Endothelial cell of umbilical vein (primary cell): ENCODE measurements around the gene TCEAL4. TPM values are rescaled to one million over a fixed set of nuclear protein-coding genes. Genes with fewer than 3 reads are reported as not detected.

ENCODE experiments used
- BruUV-seq: library from RNA; stranded (reverse); fragments of 400-500 nt; replicated peaks from 2 replicates; lab custom pipeline; 2021; lab: Mats Ljungman, UMichigan
- CTCF ChIA-PET: fragments of 300-600, 350-600 bp; sonication (Branson Sonifier 250); formaldehyde crosslinking; loops from one replicate; lab custom pipeline; 2021; ENCODE audit warnings: antibody characterized with exemption, inconsistent platforms; lab: Charles Lee
- POLR2A ChIA-PET: fragments of 300-600, 350-600 bp; sonication (Branson Sonifier 250); formaldehyde crosslinking; loops from one replicate; lab custom pipeline; 2021; ENCODE audit warnings: antibody characterized with exemption, inconsistent platforms; lab: Charles Lee
- DNase-seq: peaks from one replicate; pipeline ENCODE4 v3.0.0-alpha.2; 2011; ENCODE audit warnings: low read depth, low spot score
- FAIRE-seq: peaks from 2 replicates; lab custom pipeline; 2011; peaks lifted over from hg19 to GRCh38; lab: Jason Lieb, UNC
- H2AFZ ChIP-seq: 2 replicates; pipeline ENCODE4 v1.6.0; 2012; ENCODE audit warnings: low read depth, low read length, control low read depth, inconsistent platforms
- H3K27ac ChIP-seq: 2 replicates; pipeline ENCODE4 v1.5.1; 2011; ENCODE audit warnings: low read depth, mild to moderate bottlenecking, control low read depth, low read length, moderate library complexity; ENCODE audit not compliant: insufficient read depth
- H3K27me3 ChIP-seq, 2 experiments: 2 replicates each; pipeline versions ENCODE4 v1.6.0 to v1.6.1; 2011; ENCODE audit warnings: low read length in 2 of 2, mixed read lengths in 1 of 2; ENCODE audit not compliant: control insufficient read depth in 2 of 2, insufficient read depth in 2 of 2
- H3K36me3 ChIP-seq, 2 experiments: 2 replicates in 1 of 2; 3 replicates in 1 of 2; pipeline ENCODE4 v1.5.1; 2011; ENCODE audit warnings: low read length in 2 of 2, mild to moderate bottlenecking in 1 of 2, moderate library complexity in 1 of 2; ENCODE audit not compliant: control insufficient read depth in 2 of 2, insufficient read depth in 2 of 2; ENCODE audit errors: extremely low read depth in 1 of 2
- H3K4me1 ChIP-seq: 3 replicates; pipeline ENCODE4 v1.5.1; 2011; ENCODE audit warnings: mild to moderate bottlenecking, low read length; ENCODE audit not compliant: control insufficient read depth, insufficient read depth; ENCODE audit errors: extremely low read depth
- H3K4me2 ChIP-seq: 2 replicates; pipeline ENCODE4 v1.6.1; 2011; ENCODE audit warnings: low read length, control low read depth, mixed read lengths; ENCODE audit not compliant: insufficient read depth
- H3K4me3 ChIP-seq, 3 experiments: fragments of 200-600 bp in 1 of 3; sonication (generic), shearing (Covaris generic) in 1 of 3; replicated peaks in 1 of 3; 2 replicates each; pipeline ENCODE4 v1.5.1; 2011 to 2016; ENCODE audit warnings: control low read depth in 3 of 3, low read length in 3 of 3, mild to moderate bottlenecking in 2 of 3, inconsistent platforms in 1 of 3, low read depth in 1 of 3, moderate library complexity in 1 of 3; ENCODE audit not compliant: insufficient read depth in 1 of 3
- H3K79me2 ChIP-seq: 2 replicates; pipeline ENCODE4 v1.6.0; 2012; ENCODE audit warnings: low read length, inconsistent platforms; ENCODE audit not compliant: control insufficient read depth, insufficient read depth
- H3K9ac ChIP-seq: replicated peaks from 2 replicates; pipeline ENCODE3; 2011; ENCODE audit warnings: low read length, control low read depth; ENCODE audit not compliant: insufficient read depth; ENCODE audit errors: extremely low read depth
- H3K9me1 ChIP-seq: replicated peaks from 3 replicates; pipeline ENCODE4 v1.6.0; 2011; ENCODE audit warnings: mild to moderate bottlenecking, low read length; ENCODE audit not compliant: control insufficient read depth, insufficient read depth; ENCODE audit errors: extremely low read depth
- H3K9me3 ChIP-seq: replicated peaks from 2 replicates; pipeline ENCODE4 v1.5.1; 2012; ENCODE audit warnings: low read length, inconsistent platforms; ENCODE audit not compliant: control insufficient read depth, insufficient read depth
- H4K20me1 ChIP-seq: replicated peaks from 2 replicates; pipeline ENCODE3; 2011; ENCODE audit warnings: mild to moderate bottlenecking, low read length; ENCODE audit not compliant: control insufficient read depth, insufficient read depth; ENCODE audit errors: extremely low read depth
- CTCF ChIP-seq, 2 donors: IDR thresholded peaks; 1 replicate in 1 of 2; 2 replicates in 1 of 2; pipeline ENCODE4 v1.5.1; 2011; ENCODE audit warnings: low read length in 2 of 2, mild to moderate bottlenecking in 2 of 2, moderate library complexity in 2 of 2, control low read depth in 1 of 2, inconsistent platforms in 1 of 2, low read depth in 1 of 2; ENCODE audit not compliant: insufficient read depth in 1 of 2; ENCODE audit errors: extremely low read depth in 1 of 2
- EZH2 ChIP-seq: IDR thresholded peaks from 2 replicates; pipeline ENCODE4 v1.6.1; 2012; ENCODE audit warnings: borderline replicate concordance, low read depth, mild to moderate bottlenecking, moderate library complexity, low read length, inconsistent platforms; ENCODE audit not compliant: severe bottlenecking
- FOS ChIP-seq: IDR thresholded peaks from 2 replicates; pipeline ENCODE4 v1.6.1; 2011; ENCODE audit warnings: mild to moderate bottlenecking, low read length, moderate library complexity, borderline replicate concordance; ENCODE audit not compliant: insufficient read depth
- GATA2 ChIP-seq: IDR thresholded peaks from 2 replicates; pipeline ENCODE4 v1.7.0; 2011; ENCODE audit warnings: low read depth, mild to moderate bottlenecking, moderate library complexity, mixed read lengths, low read length; ENCODE audit not compliant: insufficient read length, insufficient read depth
- JUN ChIP-seq: IDR thresholded peaks from 2 replicates; pipeline ENCODE4 v1.6.1; 2011; ENCODE audit warnings: borderline replicate concordance, low read depth; ENCODE audit not compliant: insufficient read length, insufficient read depth
- MAX ChIP-seq: IDR thresholded peaks from 2 replicates; pipeline ENCODE4 v1.6.1; 2011; ENCODE audit not compliant: insufficient read depth, insufficient read length
- MYC ChIP-seq: IDR thresholded peaks from one replicate; pipeline ENCODE4 v1.6.1; 2011; ENCODE audit warnings: mild to moderate bottlenecking, low read depth, low read length
- POLR2A ChIP-seq: IDR thresholded peaks from 2 replicates; pipeline ENCODE4 v1.6.1; 2012; ENCODE audit warnings: low read depth, mild to moderate bottlenecking, control low read depth, low read length
- POLR2AphosphoS5 ChIP-seq: IDR thresholded peaks from 2 replicates; pipeline ENCODE4 v1.6.1; 2012; ENCODE audit warnings: low read depth, mild to moderate bottlenecking, control low read depth, low read length, moderate library complexity; ENCODE audit not compliant: insufficient read depth
- dilution Hi-C: fragments of 300-500 bp; cut with MboI; formaldehyde crosslinking; loops from one replicate; pipeline ENCODE4 v1.15.0; 2019; ENCODE audit warnings: low sequenced_read_pairs; ENCODE audit not compliant: extremely low pct_ligation_motif_present
- intact Hi-C: fragments of 100-400 bp; cut with micrococcal nuclease; formaldehyde crosslinking; loops from one replicate; pipeline ENCODE4 v1.10.0; 2022
- polyA plus RNA-seq, 4 experiments: library from polyadenylated mRNA; depleted of rRNA in 3 of 4; stranded (reverse) in 3 of 4; unstranded in 1 of 4; fragments of >200 nt; gene quantifications; 2 replicates each; pipeline versions ENCODE4 v1.2.1 to v1.2.3, GENCODE V29; 2011 to 2012; ENCODE audit warnings: missing spikeins in 1 of 4
- total RNA-seq: library from RNA; stranded (reverse); gene quantifications from 2 replicates; pipeline ENCODE4 v1.2.3, GENCODE V29; 2021

Gene TCEAL4
- total and polyA plus RNA-seq, 2 donors (not counting 3 experiments of a cell fraction or from before 2014, with no cell fraction given) = 16.9 to 74.6 TPM

GRCh38 chrX:103540145-103540544, 45.2 kb upstream of the TCEAL4 start:
- Histone ChIP-seq H3K36me3 (no peaks in the 10 kb centered on the region), H3K4me3 (no peak overlapping the region), H3K27me3 (no peaks in the 10 kb centered on the region), H3K4me1 (no peaks in the 10 kb centered on the region), H2AFZ (no peak overlapping the region), H3K79me2 (no peaks in the 10 kb centered on the region), H4K20me1 (no peaks in the 10 kb centered on the region), H3K9me1 (no peaks in the 10 kb centered on the region), H3K9me3 (no peaks in the 10 kb centered on the region), H3K4me2 (no peak overlapping the region), H3K9ac (no peak overlapping the region), H3K27ac (no peak overlapping the region)
- no TSS peak for BruUV-seq
- dilution Hi-C loops (no loop called here), intact Hi-C loops (no loop called here)
- no peak for FAIRE-seq
- TF ChIP-seq MAX = no peak
- TF ChIP-seq POLR2A = no peak
- TF ChIP-seq FOS = peak; percentile 24
- TF ChIP-seq GATA2 = no peak
- TF ChIP-seq POLR2AphosphoS5 = no peak
- ChIA-PET POLR2A (no interaction called here), CTCF (interaction anchor here (1.8 kb wide), 1 partner anchor 90 kb away, joined by 6 read pairs; no protein-coding TSS in a partner anchor)
- no peak for DNase-seq

- Histone ChIP-seq H3K9ac (no peak overlapping the region), H3K27me3 (no peaks in the 10 kb centered on the region), H4K20me1 (no peaks in the 10 kb centered on the region), H2AFZ (no peak overlapping the region), H3K4me2 (no peak overlapping the region), H3K79me2 (no peaks in the 10 kb centered on the region), H3K4me1 (peaks cover 2% of the 10 kb centered on the region), H3K9me3 (no peaks in the 10 kb centered on the region), H3K4me3 (no peak overlapping the region), H3K36me3 (no peaks in the 10 kb centered on the region), H3K9me1 (no peaks in the 10 kb centered on the region), H3K27ac (no peak overlapping the region)
- DNase-seq (no peak), FAIRE-seq (no peak)
- TF ChIP-seq MAX (no peak), FOS (no peak), POLR2AphosphoS5 (no peak), GATA2 (no peak), JUN (no peak), EZH2 (no peak), POLR2A (no peak), MYC (no peak), CTCF (IDR thresholded peaks at IDR 0.05; ENCODE audit: extremely low read depth in 1 of 2, insufficient read depth in 1 of 2, low read depth in 1 of 2, low read length in 2 of 2) (no peak)
- intact Hi-C loops (no loop called here), dilution Hi-C loops (no loop called here)
- CTCF ChIA-PET = interaction anchor here (1.3 kb wide), 1 partner anchor 80 kb away, joined by 3 read pairs; no protein-coding TSS in a partner anchor
- BruUV-seq = no TSS peak
- POLR2A ChIA-PET = no interaction called here
Observed at GRCh38 chrX:103549916-103550315, 35.4 kb upstream of the TCEAL4 start.
